ENCODE results near the gene PRR5L. TPM values are rescaled to one million over a fixed set of nuclear protein-coding genes. Genes with fewer than 3 reads are reported as not detected.
A peak's percentile ranks its signal among the peaks of the same experiment; 100 is the strongest.

PRR5L gene
- total RNA-seq, 6 experiments from 2014 or later: 19.9 to 27.5 (median 24.9) TPM

- Mint-ChIP-seq H3K36me3 (ENCODE audit: low read depth) (no peaks in the 10 kb centered on the region), H3K4me1 (ENCODE audit: low read depth) (peaks cover 20% of the 10 kb centered on the region), H3K27ac (no peak overlapping the region), H3K9me3 (no peaks in the 10 kb centered on the region), H3K27me3 (ENCODE audit: insufficient read depth) (peaks cover 8% of the 10 kb centered on the region), H3K4me3 (no peak overlapping the region)
- TF ChIP-seq CTCF (IDR thresholded peaks at IDR 0.05): no peak
- no peak for DNase-seq
Measured at GRCh38 chr11:36326524-36327419, 30.7 kb downstream of the PRR5L start.

- H3K4me1 Mint-ChIP-seq (ENCODE audit: low read depth): peaks cover 33% of the 10 kb centered on the region
- H3K36me3 Mint-ChIP-seq (ENCODE audit: low read depth): peaks cover 6% of the 10 kb centered on the region
- H3K9me3 Mint-ChIP-seq: no peaks in the 10 kb centered on the region; the same call in 1 of the 2 replicates
- H3K27me3 Mint-ChIP-seq (ENCODE audit: insufficient read depth): peaks cover 2% of the 10 kb centered on the region; the same call in 1 of the 2 replicates
- no peak for TF ChIP-seq CTCF (IDR thresholded peaks at IDR 0.05)
- DNase-seq: no peak
- H3K27ac Mint-ChIP-seq: peak overlapping the region; percentile 37
- no peak overlapping the region for H3K4me3 Mint-ChIP-seq
Measured at GRCh38 chr11:36328966-36329673, 33.0 kb downstream of the PRR5L start.

- no peak overlapping the region for H3K27ac Mint-ChIP-seq
- no peak for DNase-seq
- peaks cover 6% of the 10 kb centered on the region for H3K36me3 Mint-ChIP-seq (ENCODE audit: low read depth)
- peaks cover 2% of the 10 kb centered on the region; the same call in 1 of the 2 replicates for H3K27me3 Mint-ChIP-seq (ENCODE audit: insufficient read depth)
- no peaks in the 10 kb centered on the region; the same call in 1 of the 2 replicates for H3K9me3 Mint-ChIP-seq
- no peak for TF ChIP-seq CTCF (IDR thresholded peaks at IDR 0.05)
- H3K4me3 Mint-ChIP-seq: no peak overlapping the region
- H3K4me1 Mint-ChIP-seq (ENCODE audit: low read depth): peaks cover 43% of the 10 kb centered on the region
Measured at GRCh38 chr11:36330411-36330810, 34.3 kb downstream of the PRR5L start.

GRCh38 chr11:36333468-36333867, 37.4 kb downstream of the PRR5L start:
- Mint-ChIP-seq H3K27me3 (ENCODE audit: insufficient read depth) (no peaks in the 10 kb centered on the region), H3K4me3 (no peak overlapping the region), H3K4me1 (ENCODE audit: low read depth) (peaks cover 38% of the 10 kb centered on the region), H3K9me3 (no peaks in the 10 kb centered on the region; the same call in 1 of the 2 replicates), H3K36me3 (ENCODE audit: low read depth) (peaks cover 6% of the 10 kb centered on the region), H3K27ac (peak overlapping the region; percentile 56)
- peak; percentile 59 for DNase-seq
- TF ChIP-seq CTCF (IDR thresholded peaks at IDR 0.05): no peak

GRCh38 chr11:36333897-36334296, 37.8 kb downstream of the PRR5L start:
- peak; percentile 50 for DNase-seq
- H3K36me3 Mint-ChIP-seq (ENCODE audit: low read depth): peaks cover 6% of the 10 kb centered on the region
- H3K27ac Mint-ChIP-seq: peak overlapping the region; percentile 56
- H3K9me3 Mint-ChIP-seq: no peaks in the 10 kb centered on the region; the same call in 1 of the 2 replicates
- H3K4me1 Mint-ChIP-seq (ENCODE audit: low read depth): peaks cover 35% of the 10 kb centered on the region
- no peak overlapping the region for H3K4me3 Mint-ChIP-seq
- no peak for TF ChIP-seq CTCF (IDR thresholded peaks at IDR 0.05)
- no peaks in the 10 kb centered on the region for H3K27me3 Mint-ChIP-seq (ENCODE audit: insufficient read depth)
